HK-2 (cell line): Measurements from ENCODE around the gene RASEF.

ENCODE experiments used
- DNase-seq: peaks from one replicate; pipeline ENCODE4 v3.0.0-alpha.2; 2018; ENCODE audit not compliant: unreplicated experiment

RASEF gene

DNA sequence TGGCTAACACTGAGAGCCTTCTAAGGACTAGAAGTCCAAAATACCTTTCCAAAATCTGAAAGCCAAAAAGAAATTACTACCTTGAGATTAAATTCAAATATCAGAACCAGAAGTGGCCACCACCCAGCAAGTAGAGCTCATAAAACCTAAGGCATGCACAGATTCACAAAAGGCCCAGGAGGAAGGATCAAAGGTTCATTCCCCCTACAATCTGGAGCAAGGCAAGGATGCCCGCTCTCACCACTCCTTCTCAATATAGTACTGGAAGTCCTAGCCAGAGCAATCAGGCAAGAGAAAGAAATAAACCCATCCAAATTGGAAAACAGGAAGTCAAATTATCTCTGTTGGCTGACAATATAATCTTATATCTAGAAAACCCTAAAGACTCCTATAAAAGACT lies 6.0 kb downstream of the RASEF start:
- DNase-seq, result no peak

DNA sequence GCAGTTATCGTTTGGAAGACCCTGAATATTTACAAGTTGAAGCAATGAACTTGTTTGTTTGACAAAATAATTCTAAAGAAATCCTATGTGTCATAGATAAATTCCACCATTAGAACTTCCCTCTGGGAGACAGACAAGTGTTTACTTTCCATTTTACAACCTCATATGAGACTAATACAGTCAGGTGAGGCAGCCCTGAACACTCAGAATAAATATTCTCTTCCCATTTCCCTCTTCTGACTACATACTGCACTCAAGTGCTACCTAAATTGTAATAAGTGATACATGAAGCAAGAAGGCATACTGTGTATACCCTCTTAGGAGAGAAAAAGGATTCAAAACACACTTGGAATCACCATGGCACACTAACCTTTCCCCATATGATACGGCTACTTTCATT lies 6.8 kb downstream of the RASEF start:
- DNase-seq, result no peak

DNA sequence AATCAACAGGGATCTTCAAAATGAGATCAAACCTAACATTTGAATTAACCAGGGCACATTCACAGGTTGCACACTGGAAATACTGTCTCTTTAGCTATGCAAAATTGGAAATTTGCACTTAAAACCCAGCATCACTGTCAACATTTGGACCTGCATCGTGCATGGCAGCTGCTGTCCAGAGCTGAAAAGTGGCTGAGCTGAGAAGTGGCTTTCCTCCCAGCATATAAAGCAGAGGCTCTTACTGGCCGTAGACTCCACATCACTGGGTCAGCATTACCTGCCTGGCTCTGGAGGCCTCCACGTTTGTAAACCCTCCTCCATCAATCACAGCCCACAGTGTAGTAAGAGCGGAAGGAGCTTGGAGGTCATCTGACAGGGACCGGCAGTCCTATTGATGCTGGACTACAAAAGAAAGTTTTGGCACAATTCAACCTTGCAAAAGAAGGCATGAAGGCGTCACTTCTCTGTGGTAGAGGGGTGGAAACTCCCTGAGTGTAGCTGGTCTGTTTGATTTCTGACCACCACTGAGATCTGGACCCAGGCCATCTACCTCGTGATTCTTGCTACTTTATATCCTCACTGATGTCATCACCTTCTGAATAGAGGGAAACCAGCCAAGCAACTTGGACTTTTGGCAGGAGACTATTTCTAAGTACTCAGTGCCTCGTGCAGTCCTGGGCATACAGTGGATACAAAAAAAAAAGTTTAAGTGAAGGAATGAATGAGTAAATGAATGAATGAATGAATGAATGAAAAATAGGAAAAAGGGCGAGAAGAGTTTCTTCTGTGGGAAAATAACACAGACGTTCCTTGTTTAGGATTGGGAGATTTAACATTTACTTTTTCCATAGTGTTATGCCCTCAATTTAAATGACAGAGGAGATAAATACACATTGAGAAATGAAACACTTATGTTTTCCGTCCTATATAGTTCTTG lies 14.8 kb downstream of the RASEF start:
- DNase-seq, result peak; percentile 51

DNA sequence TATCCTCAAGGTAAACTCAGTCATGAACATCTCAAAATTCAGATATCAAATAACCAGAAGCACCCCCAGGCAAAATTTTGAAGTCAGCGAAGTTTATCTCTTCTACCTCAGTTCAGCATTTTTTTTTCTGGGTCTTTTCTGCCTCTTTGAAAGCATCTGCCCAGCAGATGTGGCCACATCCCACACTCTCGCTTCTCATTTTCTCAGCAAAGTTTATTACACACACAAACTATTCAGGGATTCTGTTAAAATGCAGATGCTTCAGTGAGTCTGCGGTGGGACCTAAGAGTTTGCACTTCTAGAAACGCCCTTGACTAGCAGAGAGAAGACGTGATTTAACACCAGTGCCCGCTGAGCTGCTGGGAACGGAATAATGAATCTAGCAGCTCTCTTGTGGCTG lies 19.3 kb downstream of the RASEF start:
- DNase-seq, result no peak

DNA sequence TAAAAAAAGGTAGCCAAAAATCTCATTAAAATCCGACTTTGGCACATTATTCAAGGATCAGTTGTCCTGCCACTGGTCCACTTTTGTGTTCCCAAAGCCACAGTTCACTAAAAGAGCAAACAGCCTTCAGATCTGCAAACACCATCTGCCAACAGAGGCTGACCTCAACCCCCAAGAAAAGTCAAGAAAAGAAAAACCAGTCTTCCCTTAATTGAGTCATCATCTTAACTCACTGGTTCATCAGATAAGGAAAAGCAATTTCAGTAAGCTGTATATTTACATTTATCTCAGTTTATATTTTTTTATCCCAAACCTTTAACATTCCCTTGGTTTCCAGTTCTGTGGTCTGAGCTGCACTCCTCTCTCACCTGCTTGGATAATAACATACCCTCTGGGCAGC lies 21.2 kb downstream of the RASEF start:
- DNase-seq, result no peak

DNA sequence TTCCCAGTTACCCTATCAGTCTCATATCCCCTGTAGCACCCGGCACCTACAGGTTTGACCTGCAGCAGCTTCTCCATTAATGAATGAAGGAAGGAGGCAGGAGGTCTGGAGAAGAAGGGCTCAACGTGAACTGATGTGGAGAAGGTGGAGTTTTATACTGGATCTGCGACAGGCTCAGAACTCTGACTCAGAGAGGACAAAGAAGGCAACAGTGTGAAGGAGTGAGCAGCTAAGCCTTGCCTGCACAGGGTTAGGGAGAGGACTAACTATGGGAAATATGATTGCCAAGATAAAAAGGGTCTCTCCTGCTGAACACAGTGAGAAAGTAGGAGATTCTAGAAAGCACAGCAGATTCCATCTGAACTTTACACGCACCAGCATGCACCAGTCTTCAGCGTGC lies 23.6 kb downstream of the RASEF start:
- no peak for DNase-seq

DNA sequence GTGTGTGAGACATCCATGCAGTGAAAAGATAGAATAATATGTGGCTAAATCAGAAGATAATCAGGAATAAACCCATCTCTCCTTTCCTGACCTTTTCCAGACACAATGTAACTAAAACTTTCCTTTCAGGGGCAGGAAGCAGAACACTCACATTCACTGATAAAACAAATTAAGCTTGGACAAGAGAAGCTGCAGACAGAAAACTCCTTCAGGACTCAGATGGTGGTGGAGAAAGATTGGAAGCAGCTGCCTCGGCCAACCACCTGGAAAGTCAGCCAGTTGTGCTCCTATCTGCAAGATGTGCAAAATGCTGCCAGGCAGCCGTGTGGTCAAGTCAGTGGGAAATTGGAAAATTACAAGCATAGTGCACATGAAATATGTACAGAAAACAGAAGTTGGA lies 26.9 kb downstream of the RASEF start:
- DNase-seq, result no peak

DNA sequence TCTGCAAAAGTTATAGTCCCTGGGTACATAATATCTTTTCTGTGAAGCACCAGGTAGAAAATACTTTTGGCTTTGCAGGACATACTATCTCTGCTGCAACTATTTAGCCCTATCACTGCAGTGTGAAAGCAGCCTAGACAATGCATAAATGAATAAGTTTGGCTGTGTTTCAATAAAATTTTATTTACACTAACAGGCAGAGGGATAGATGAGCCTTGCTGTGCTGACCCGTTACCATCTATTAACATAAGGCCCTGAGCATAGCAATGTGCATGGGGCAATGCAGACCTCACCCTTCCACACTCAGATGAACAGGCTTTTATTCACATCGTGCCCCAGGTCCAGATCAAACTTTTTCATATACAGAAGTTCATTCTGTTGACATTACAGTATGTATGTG lies 27.8 kb downstream of the RASEF start:
- DNase-seq, result no peak

DNA sequence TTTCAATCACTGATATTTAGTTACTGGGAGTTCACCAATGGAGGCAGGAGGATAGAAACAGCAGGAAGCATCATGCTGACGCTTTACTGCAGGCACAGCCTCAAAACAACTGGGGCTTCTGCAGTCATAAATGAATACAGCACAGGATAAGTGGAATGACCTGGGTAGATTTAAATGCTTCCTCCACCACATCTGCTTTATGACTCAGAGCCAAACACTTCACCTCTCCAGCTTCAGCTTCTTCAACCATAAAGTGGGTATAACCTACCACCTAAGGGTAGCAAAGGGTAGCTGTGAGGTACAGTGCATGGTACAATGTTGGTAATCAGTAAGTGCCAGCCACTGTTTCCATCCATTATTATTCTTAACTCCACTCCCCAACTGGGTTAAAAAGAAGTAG lies 28.4 kb downstream of the RASEF start:
- peak; percentile 20 for DNase-seq

DNA sequence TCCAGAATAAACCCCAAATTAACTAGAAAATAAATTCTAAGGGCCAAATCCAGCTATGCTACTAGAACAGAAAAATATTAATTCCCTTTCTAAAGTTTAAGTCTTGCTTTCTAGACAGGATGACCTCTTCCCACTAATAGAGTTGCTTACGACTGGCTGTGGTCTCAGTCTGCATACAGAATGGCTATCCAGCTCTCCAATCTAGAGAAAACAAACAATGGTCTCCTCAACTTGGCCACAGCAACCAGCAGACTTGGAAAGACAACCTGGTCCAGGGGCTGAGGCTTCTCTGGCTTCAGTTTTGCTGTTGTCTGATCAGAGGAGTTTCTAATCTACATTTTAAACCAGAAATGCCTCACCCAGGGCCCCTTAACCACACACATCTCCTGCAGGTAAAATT lies 28.9 kb downstream of the RASEF start:
- DNase-seq, result no peak

DNA sequence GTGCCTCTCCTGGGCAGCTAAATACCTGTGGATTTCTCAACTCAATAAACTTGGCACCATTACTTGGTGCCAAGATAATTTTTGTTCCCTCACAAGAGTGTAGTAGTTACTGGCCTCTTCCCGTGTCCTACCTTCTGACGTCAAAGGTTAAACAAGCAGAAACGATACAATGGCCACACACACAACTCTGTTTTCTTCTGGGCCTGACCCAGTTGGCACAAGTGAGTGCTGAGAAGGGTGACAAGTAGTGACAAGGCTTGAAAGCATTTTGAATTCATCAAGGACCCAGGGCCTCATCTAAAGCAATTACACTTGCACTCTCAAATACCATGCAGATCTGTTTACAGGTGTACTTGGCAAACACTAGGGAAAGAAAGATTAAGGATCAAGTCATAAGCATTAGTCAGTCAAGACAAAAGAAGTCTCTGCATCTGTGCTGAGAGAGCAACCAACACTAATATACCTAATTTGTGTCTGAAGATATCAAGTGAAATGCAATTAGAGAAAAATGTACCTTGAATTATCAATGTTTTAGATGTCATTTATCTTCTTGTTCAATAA lies 30.8 kb downstream of the RASEF start:
- no peak for DNase-seq

DNA sequence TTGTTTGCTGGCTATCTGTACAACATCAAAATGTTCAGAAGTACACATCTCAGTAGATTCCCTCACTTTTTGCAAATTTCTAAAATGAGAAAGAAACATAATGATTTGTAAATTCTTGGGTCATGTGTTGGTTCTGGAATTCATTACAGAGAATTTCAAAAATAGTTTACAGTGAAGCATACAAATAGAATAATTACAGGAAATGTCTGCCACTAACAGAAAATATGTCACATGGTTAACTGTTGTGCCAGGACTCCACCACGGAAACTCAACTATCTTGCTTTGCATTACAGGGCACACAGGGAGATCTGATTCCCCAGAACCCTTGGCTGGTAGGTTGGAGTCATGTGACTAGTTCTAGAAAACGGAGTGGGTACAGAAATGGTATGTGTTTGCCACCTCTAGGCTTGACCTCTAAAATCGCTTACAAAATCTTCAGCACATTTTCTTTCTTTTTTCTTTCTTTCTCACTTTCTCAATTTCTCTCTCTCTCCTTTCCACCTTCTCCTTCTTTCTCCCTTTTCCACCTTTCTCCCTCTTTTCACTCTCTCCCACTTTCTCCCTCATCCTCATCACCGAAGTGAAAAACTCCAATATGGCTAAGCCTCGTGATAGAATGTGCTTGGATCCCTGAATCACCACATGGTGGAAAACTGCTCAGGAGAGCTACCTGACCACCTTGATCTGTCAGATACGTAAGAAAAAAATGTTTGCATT lies 32.4 kb downstream of the RASEF start:
- DNase-seq, result no peak

DNA sequence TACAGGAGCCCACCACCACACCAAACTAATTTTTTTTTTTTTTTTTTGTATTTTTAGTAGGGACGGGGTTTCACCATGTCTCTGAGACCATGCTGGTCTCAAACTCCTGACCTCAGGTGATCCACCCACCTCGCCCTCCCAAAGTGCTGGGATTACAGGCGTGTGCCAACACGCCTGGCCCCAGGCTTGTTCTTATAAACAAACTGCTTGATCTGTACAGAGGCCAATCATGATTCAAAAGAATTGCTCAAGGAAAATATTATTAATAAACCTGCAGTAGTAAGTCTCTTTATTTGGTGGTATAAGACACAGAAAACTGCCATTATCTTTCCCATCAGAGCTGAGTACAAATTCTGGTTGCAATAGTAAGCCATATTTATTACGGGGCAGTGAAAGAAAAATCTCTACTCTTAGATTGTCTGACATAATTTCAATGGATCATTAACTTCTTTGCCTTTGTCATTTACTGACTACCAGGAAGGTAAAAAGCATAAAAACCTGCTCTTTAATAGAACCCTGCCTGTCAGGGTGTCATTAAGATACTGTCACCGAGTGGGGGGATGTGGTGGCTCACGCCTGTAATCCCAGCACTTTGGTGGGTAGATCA lies 33.3 kb downstream of the RASEF start:
- no peak for DNase-seq

DNA sequence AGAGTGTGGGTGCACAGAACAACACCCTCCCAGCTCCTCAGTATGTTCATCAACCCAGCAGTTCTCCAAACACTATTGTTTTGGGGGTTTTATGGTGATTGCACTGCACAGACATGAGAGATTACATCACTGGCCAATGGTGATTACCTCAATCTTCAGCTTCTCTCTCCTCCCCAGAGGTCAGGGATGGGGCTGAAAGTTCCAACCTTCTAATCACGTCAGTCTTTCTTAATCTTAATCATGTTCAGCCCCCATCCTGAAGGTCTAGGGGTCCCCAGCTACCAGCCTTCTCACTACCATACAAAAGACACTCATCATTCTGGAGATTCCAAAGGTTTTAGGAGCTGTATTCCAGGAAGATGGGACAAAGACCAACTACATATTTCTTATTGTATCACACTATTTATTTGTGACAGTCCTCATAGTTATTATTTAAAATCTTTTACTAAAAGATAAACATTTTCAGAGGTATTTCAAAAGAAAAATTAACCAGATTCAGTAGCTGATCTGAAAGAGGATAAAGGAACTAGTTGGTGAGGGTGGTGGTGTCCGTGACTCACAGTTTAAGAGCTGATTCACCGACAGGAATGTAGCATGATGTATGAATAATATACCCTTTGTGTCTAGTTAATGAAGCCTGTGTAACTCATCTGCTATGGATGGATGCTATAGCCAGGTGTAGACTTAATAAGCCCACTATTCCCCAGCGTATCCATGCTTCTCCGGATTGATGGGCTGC lies 35.6 kb downstream of the RASEF start:
- peak; percentile 43 for DNase-seq

DNA sequence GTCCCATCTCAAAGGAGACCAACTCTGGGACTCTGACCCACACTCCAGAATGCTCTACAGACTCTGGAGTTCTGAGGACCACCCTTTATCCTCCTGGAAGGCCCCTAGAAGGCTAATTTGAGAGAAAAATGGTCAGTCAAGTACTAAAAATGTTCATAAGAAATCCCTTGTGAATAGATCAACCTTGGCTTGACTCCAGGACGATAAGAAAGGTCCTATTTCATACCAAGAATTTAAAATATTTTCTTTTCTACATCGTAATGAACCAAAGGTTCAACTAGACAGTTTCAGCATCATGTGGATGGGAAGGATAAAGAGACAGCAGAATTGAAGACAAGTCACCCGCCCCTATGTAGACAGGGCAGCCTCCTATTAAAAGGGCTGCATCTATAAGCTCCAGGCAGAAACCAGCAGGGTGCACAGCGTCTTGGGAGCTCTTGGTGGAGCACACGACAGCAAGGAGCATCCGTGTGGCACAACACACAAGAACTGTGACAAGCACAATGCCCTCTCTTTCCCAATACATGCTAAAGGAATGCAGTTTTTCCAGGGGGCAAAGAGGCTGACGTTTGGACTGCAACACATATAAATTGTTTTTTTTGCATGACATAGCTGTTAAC lies 38.3 kb downstream of the RASEF start:
- no peak for DNase-seq

DNA sequence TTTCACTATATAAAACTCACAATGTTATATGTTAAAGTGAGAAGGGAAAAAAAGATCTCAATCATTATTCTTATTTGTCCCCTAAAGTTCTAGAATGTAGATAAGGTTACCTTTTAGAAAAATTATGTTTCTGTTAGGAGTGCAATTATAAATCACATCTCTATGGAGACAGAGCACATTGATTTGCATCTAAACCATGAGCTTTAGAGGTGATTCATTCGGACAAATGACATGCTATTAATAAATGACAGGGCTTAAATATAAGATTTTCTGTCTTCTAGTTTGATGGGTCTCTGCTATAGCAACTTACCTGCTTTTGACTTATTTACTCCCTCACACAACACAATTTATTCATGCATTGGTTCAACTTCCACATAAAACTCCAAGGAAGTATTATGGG lies 39.8 kb downstream of the RASEF start:
- no peak for DNase-seq

DNA sequence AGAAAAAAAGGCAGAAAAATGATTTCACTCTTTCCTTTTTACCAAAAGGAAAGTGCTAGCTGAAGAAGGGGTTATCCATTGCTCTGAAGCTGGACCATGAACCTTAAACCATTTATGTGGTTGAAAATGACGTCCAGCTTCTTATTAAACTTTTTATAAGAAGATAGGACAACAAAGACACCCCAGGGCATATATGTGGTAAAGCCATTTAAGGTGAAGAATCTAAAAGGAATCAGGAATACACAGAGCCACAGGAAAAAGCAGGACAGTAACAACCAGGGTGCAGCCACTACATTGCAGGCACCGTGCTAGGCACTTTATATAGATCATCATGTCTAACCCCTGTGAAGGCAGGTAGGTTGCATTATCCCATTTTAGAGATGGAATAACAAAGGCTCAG lies 42.1 kb downstream of the RASEF start:
- no peak for DNase-seq

DNA sequence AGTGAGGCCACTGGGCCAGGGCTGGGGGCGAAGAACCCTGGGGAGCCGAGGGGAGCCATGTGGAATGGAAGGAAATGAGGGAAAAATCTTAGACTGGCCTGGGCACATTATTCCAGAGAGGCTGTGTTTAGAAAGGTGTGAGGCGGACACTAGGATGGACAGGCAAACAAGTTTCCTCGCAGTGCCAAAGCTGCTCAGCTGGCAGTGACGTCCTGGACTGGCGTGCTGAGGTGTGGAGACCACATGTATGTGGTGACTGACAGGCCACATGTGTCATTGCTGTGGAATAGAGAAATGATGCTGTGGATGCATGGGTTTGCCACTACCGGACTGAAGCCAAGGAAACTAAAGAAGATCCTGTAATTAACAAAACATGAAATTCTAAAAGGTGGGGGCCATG lies 42.6 kb downstream of the RASEF start:
- no peak for DNase-seq

DNA sequence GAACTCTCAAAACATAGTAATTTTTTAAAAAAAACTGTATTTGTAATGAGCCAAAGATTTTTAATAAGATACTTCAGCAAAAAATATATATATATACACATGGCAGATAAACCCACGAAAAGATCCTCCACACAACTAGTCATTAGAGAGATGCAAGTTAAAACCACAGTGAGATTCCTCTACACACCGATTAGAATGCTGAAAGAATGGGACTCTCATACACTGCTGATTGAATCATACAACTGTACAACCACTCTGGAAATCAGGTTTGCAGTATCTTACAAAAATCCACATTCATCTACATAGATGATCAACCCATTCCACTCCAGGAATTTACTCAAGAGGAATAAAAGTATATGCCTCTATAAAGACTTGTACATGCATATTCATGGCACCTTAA lies 43.7 kb downstream of the RASEF start:
- DNase-seq, result no peak

DNA sequence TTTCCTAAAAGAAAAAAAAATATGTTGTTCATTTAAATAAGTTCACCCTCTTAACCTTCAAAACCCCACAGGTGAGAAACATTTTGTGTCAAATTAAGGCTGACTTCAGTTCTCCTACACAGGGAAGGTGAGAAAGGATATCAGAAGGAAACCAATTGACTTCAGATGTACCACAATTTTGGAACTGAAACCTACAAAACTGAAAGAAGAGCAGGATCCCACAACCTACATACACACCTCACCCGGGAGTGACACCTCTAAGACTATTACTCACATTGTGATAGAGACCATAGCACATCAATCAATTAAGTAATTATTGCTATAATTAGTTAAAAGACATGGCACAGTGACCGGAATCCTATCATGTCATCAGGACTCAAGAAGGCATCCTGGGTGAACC lies 47.0 kb downstream of the RASEF start:
- no peak for DNase-seq

DNA sequence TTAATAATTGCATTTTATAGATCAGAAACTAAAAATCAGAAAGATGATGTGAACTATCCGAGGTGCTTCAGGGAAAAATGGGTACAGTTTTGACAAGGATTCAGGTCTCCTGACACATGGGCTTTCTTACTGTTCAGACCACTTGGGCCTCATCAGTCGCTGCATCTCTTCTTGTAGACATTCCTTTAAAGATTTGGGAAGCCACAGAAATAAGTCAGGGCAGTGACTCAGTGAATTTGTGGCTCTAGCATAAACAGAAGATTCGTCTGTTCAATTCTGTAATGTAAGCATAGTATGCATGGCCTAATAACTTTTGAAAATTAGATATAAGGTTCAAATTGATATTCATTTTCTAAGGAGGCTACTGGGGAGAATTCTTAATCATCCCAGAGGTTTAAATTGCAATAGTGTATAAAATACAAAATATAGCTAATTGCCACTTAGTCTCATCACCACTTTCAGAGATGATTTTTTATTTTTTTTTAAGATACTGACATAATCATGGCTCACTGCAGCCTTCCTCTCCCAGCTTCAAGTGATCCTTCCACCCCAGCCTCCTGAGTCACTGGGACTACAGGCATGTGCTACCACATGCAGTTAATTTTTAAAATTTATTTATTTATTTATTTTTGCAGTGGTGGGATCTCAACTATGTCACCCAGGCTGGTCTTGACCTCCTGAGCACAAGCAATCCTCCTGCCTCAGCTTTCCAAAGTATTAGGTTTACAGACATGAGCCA lies 48.9 kb downstream of the RASEF start:
- DNase-seq, result no peak
